HEK293 (cell line): ENCODE data around the gene SLA2.
A peak's percentile ranks its signal among the peaks of the same experiment; 100 is the strongest.

Source experiments
- CTCF ChIA-PET: fragments of 350-600 bp; formaldehyde crosslinking; extraction: SDS; loops from one replicate; lab custom pipeline; 2021; ENCODE audit warnings: antibody characterized with exemption; lab: Yijun Ruan, JAX
- POLR2A ChIA-PET: fragments of 300-600 bp; formaldehyde crosslinking; extraction: SDS; loops from one replicate; lab custom pipeline; 2020; ENCODE audit warnings: antibody characterized with exemption, inconsistent platforms; lab: Yijun Ruan, JAX
- H3K27ac ChIP-seq: fragments of 200-500 bp; sonication (Bioruptor generic); 2 replicates; pipeline ENCODE4 v1.5.1; 2014; ENCODE audit warnings: low read depth, low read length, control low read depth, inconsistent platforms; ENCODE audit errors: extremely low read depth
- H3K36me3 ChIP-seq, 2 experiments: fragments of 200-500 bp in 1 of 2; sonication (Bioruptor generic) in 1 of 2; 1 replicate in 1 of 2; 2 replicates in 1 of 2; pipeline ENCODE4 v1.5.1; 2014 to 2017; ENCODE audit warnings: inconsistent platforms in 2 of 2, low read length in 2 of 2; ENCODE audit not compliant: control insufficient read depth in 2 of 2, insufficient read depth in 1 of 2
- H3K4me1 ChIP-seq: fragments of 200-500 bp; sonication (Bioruptor generic); 2 replicates; pipeline ENCODE4 v1.5.1; 2014; ENCODE audit warnings: mild to moderate bottlenecking, low read length, inconsistent platforms; ENCODE audit not compliant: control insufficient read depth, insufficient read depth
- H3K4me3 ChIP-seq: 2 replicates; pipeline ENCODE4 v1.5.1; 2011; ENCODE audit warnings: low read depth, mild to moderate bottlenecking, control low read depth, low read length, moderate library complexity
- H3K9me3 ChIP-seq: fragments of 200-500 bp; sonication (Bioruptor generic); 2 replicates; pipeline ENCODE4 v1.5.1; 2014; ENCODE audit warnings: low read depth, low read length, inconsistent platforms; ENCODE audit not compliant: control insufficient read depth, insufficient read depth
- GLI2 ChIP-seq: fragments of 450-650 bp; formaldehyde crosslinking; IDR thresholded peaks from 2 replicates; pipeline ENCODE4; 2017; ENCODE audit warnings: missing biosample characterization, missing genetic modification characterization, low read depth, borderline replicate concordance
- HOXD13 ChIP-seq: sonication (generic); formaldehyde crosslinking; IDR thresholded peaks from 2 replicates; pipeline ENCODE4 v1.8.0; 2022; ENCODE audit warnings: missing genetic modification reagents, borderline replicate concordance
- KLF7 ChIP-seq: fragments of 450-650 bp; formaldehyde crosslinking; IDR thresholded peaks from 2 replicates; pipeline ENCODE4 v1.5.1; 2016; ENCODE audit warnings: missing biosample characterization, missing genetic modification characterization, borderline replicate concordance
- KLF9 ChIP-seq: fragments of 450-650 bp; formaldehyde crosslinking; IDR thresholded peaks from 2 replicates; pipeline ENCODE4 v1.5.1; 2016; ENCODE audit warnings: missing biosample characterization, missing genetic modification characterization, low read depth
- SP2 ChIP-seq: fragments of 450-650 bp; formaldehyde crosslinking; IDR thresholded peaks from 2 replicates; pipeline ENCODE4 v1.5.1; 2016; ENCODE audit warnings: missing biosample characterization, missing genetic modification characterization
- SP7 ChIP-seq: fragments of 450-650 bp; formaldehyde crosslinking; IDR thresholded peaks from 2 replicates; pipeline ENCODE4 v1.5.1; 2016; ENCODE audit warnings: missing biosample characterization, missing genetic modification characterization
- ZFHX2 ChIP-seq: fragments of 450-650 bp; formaldehyde crosslinking; conservative IDR thresholded peaks from 2 replicates; pipeline ENCODE4 v1.5.1; 2016; ENCODE audit warnings: missing biosample characterization, missing genetic modification characterization
- ZNF23 ChIP-seq: fragments of 450-650 bp; formaldehyde crosslinking; IDR thresholded peaks from 2 replicates; pipeline ENCODE4 v1.5.1; 2016; ENCODE audit warnings: missing biosample characterization, missing genetic modification characterization, borderline replicate concordance
- ZNF248 ChIP-seq: fragments of 450-650 bp; formaldehyde crosslinking; IDR thresholded peaks from 2 replicates; pipeline ENCODE4 v1.5.1; 2017; ENCODE audit warnings: missing biosample characterization, missing genetic modification characterization
- ZNF311 ChIP-seq: fragments of 450-650 bp; formaldehyde crosslinking; IDR thresholded peaks from 2 replicates; pipeline ENCODE4 v1.5.1; 2017; ENCODE audit warnings: missing biosample characterization, missing genetic modification characterization, borderline replicate concordance
- ZNF354C ChIP-seq: fragments of 450-650 bp; formaldehyde crosslinking; IDR thresholded peaks from 2 replicates; pipeline ENCODE4 v1.5.1; 2016; ENCODE audit warnings: missing biosample characterization, missing genetic modification characterization, low read depth, borderline replicate concordance
- ZNF391 ChIP-seq: fragments of 450-650 bp; formaldehyde crosslinking; IDR thresholded peaks from 2 replicates; pipeline ENCODE4 v1.5.1; 2016; ENCODE audit warnings: low read depth, missing biosample characterization, missing genetic modification characterization, borderline replicate concordance
- ZNF48 ChIP-seq: fragments of 450-650 bp; formaldehyde crosslinking; IDR thresholded peaks from 2 replicates; pipeline ENCODE4 v1.5.1; 2016; ENCODE audit warnings: missing biosample characterization, missing genetic modification characterization
- ZNF548 ChIP-seq: fragments of 450-650 bp; formaldehyde crosslinking; IDR thresholded peaks from 2 replicates; pipeline ENCODE4 v1.5.1; 2016; ENCODE audit warnings: missing biosample characterization, missing genetic modification characterization
- ZNF549 ChIP-seq: fragments of 450-650 bp; IDR thresholded peaks from 2 replicates; pipeline ENCODE4 v1.5.1; 2018; ENCODE audit warnings: missing biosample characterization, missing genetic modification characterization, mild to moderate bottlenecking, inconsistent platforms, moderate library complexity
- ZNF792 ChIP-seq: fragments of 450-650 bp; formaldehyde crosslinking; IDR thresholded peaks from 2 replicates; pipeline ENCODE4 v1.5.1; 2016; ENCODE audit warnings: missing biosample characterization, missing genetic modification characterization
- ZNF843 ChIP-seq: fragments of 450-650 bp; formaldehyde crosslinking; IDR thresholded peaks from 2 replicates; pipeline ENCODE4 v1.5.1; 2016; ENCODE audit warnings: missing biosample characterization, missing genetic modification characterization
- ZSCAN16 ChIP-seq: fragments of 450-650 bp; formaldehyde crosslinking; IDR thresholded peaks from 2 replicates; pipeline ENCODE4 v1.5.1; 2016; ENCODE audit warnings: missing biosample characterization, missing genetic modification characterization
- ZSCAN30 ChIP-seq: fragments of 450-650 bp; IDR thresholded peaks from 2 replicates; pipeline ENCODE4 v1.5.1; 2018; ENCODE audit warnings: missing biosample characterization, mild to moderate bottlenecking, missing genetic modification characterization, moderate library complexity
- TF ChIP-seq, protein P1 (sequence below): fragments of 450-650 bp; formaldehyde crosslinking; IDR thresholded peaks from 2 replicates; pipeline ENCODE4 v1.5.1; 2016; ENCODE audit warnings: missing biosample characterization, missing genetic modification characterization
- TF ChIP-seq, protein P2 (sequence below): fragments of 450-650 bp; formaldehyde crosslinking; IDR thresholded peaks from 2 replicates; pipeline ENCODE4 v1.5.1; 2016; ENCODE audit warnings: missing biosample characterization, missing genetic modification characterization
- TF ChIP-seq, protein P3 (sequence below): IDR thresholded peaks from 2 replicates; pipeline ENCODE4 v1.6.1; 2011; ENCODE audit warnings: mild to moderate bottlenecking, low read depth, low read length, borderline replicate concordance
- TF ChIP-seq, protein P4 (sequence below): fragments of 450-650 bp; IDR thresholded peaks from 2 replicates; pipeline ENCODE4 v1.5.1; 2018; ENCODE audit warnings: missing biosample characterization, mild to moderate bottlenecking, missing genetic modification characterization

Gene SLA2

DNA sequence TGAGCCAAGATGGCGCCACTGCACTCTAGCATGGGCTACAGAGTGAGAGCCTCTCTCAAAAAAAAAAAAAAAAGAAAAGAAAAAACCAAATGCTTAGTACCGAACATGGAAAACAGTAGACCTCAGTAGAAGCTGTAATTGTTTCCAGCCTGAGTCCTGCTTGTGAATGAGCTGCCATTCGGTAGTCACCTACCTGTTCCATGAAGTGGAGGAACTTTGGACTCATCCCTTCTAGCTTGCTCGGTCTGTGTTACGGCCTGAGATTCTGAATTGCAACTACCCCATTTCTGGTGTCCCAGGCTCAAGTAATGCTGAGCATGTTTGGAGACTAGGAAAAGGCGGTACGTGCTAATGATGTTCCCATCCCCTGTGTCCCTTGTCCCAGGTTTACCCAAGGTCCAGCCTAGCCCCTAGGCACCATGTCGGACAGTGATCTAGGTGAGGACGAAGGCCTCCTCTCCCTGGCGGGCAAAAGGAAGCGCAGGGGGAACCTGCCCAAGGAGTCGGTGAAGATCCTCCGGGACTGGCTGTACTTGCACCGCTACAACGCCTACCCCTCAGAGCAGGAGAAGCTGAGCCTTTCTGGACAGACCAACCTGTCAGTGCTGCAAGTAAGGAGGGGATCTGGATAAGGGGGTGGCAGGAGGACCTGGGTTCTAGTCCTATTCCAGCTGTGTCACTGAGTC, 67.5 kb downstream of the SLA2 start (continued):
- TF ChIP-seq ZNF23: no peak

DNA sequence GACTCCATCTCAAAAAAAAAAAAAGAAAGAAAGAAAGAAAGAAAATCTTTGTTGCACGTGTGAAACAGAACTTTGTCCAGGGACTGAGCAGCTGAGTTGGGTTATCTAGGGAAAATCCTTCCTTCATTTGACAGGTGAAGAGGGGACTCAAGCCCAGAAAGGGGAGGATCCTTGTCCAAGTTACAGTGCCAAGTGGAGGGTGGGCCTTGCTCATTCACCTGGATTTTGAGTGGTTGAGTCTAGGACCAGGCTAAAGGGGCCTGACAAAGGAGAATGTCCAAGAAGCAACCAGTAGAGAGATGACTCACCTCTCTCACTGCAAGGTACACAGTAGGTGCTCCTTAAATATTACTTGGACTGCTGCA, 69.9 kb downstream of the SLA2 start:
- H3K4me1 ChIP-seq: peaks cover 4% of the 10 kb centered on the region; the same call in 1 of the 2 replicates
- H3K27ac ChIP-seq: no peak overlapping the region; the same call in 1 of the 2 replicates
- H3K4me3 ChIP-seq: no peak overlapping the region
- CTCF ChIA-PET: interaction anchor here (0.6 to 2.1 kb wide), 5 partner anchors 19 to 418 kb away, joined by 3 to 11 read pairs (median 3); partner anchors contain the start of gene RAB5IF
- POLR2A ChIA-PET: interaction anchor here (0.6 to 1.1 kb wide), 4 partner anchors 9 to 111 kb away, joined by 3 to 6 read pairs (median 3); partner anchors contain the start of gene RAB5IF
- H3K36me3 ChIP-seq: peaks cover 6 to 27% of the 10 kb centered on the region in 2 experiments; a peak in 2 of 3 replicates
- no peak for TF ChIP-seq HOXD13 (CRISPR knock-in tag)
- TF ChIP-seq KLF9 (tag by site-specific recombination): no peak
- no peak for TF ChIP-seq ZNF311 (tag by site-specific recombination)
- TF ChIP-seq, protein P1, sequence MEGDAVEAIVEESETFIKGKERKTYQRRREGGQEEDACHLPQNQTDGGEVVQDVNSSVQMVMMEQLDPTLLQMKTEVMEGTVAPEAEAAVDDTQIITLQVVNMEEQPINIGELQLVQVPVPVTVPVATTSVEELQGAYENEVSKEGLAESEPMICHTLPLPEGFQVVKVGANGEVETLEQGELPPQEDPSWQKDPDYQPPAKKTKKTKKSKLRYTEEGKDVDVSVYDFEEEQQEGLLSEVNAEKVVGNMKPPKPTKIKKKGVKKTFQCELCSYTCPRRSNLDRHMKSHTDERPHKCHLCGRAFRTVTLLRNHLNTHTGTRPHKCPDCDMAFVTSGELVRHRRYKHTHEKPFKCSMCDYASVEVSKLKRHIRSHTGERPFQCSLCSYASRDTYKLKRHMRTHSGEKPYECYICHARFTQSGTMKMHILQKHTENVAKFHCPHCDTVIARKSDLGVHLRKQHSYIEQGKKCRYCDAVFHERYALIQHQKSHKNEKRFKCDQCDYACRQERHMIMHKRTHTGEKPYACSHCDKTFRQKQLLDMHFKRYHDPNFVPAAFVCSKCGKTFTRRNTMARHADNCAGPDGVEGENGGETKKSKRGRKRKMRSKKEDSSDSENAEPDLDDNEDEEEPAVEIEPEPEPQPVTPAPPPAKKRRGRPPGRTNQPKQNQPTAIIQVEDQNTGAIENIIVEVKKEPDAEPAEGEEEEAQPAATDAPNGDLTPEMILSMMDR (tag by site-specific recombination): no peak
- TF ChIP-seq SP2 (tag by site-specific recombination): 0 out of 2 replicates have a peak, but pooled peaks have one; percentile 16
- no peak for TF ChIP-seq ZNF391 (tag by site-specific recombination)
- TF ChIP-seq KLF7: no peak
- TF ChIP-seq, all 188 proteins: peak for 1
- no peaks in the 10 kb centered on the region for H3K9me3 ChIP-seq

DNA sequence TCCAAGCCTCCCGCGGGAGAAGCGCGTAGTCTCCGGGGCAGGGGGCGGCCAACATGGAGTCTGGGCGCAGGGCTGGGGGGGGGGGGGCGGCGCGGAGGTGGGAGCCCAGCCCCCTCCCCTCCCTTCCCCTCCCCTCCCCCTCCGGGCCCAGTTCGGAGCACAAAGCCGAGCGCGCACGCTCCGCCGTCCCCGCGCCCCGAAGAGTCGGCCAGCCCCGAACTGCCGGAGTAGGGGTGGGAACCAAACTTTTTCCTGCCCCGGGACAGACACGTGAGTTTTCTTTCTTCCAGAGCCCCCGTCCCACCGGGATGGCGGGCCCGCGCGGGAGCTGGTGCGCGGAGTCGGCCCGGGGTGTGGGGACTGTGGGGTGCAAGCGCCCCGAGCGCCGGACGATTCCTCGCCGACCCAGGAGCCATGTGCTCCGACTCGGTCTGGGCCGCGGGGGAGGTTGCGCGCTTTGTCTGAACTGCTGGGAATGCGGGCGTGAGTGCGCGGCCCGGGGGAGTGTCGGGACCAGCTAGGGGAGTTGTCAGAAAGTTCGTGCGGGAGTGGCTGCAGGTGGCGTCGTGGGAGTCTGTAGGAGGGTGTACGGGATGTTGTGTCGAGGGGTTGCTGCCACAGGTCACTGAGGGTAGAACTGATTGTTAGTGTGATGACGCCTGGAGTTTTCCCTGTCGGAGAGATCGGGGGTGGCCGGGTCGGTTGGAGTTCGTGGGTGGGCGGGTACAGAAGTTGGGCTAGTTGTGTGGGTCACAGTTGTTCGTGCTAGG, 71.4 kb downstream of the SLA2 start:
- POLR2A ChIA-PET: interaction anchor here (0.9 to 3.1 kb wide), 3 partner anchors 30 to 248 kb away, joined by 3 to 26 read pairs (median 7); partner anchors contain the start of gene RAB5IF
- H3K27ac ChIP-seq: peak overlapping the region; percentile 94
- TF ChIP-seq ZSCAN30 (tag by site-specific recombination): 0 out of 2 replicates have a peak, but pooled peaks have one; percentile 46
- no peak for TF ChIP-seq ZNF549
- TF ChIP-seq, protein P2, sequence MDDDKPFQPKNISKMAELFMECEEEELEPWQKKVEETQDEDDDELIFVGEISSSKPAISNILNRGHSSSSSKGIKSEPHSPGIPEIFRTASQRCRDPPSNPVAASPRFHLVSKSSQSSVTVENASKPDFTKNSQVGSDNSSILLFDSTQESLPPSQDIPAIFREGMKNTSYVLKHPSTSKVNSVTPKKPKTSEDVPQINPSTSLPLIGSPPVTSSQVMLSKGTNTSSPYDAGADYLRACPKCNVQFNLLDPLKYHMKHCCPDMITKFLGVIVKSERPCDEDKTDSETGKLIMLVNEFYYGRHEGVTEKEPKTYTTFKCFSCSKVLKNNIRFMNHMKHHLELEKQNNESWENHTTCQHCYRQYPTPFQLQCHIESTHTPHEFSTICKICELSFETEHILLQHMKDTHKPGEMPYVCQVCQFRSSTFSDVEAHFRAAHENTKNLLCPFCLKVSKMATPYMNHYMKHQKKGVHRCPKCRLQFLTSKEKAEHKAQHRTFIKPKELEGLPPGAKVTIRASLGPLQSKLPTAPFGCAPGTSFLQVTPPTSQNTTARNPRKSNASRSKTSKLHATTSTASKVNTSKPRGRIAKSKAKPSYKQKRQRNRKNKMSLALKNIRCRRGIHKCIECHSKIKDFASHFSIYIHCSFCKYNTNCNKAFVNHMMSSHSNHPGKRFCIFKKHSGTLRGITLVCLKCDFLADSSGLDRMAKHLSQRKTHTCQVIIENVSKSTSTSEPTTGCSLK (tag by site-specific recombination): no peak
- TF ChIP-seq, protein P3, sequence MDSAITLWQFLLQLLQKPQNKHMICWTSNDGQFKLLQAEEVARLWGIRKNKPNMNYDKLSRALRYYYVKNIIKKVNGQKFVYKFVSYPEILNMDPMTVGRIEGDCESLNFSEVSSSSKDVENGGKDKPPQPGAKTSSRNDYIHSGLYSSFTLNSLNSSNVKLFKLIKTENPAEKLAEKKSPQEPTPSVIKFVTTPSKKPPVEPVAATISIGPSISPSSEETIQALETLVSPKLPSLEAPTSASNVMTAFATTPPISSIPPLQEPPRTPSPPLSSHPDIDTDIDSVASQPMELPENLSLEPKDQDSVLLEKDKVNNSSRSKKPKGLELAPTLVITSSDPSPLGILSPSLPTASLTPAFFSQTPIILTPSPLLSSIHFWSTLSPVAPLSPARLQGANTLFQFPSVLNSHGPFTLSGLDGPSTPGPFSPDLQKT: no peak
- TF ChIP-seq ZFHX2 (tag by site-specific recombination): peak; percentile 100
- no peak for TF ChIP-seq ZNF792 (tag by site-specific recombination)
- TF ChIP-seq ZNF248 (tag by site-specific recombination): no peak
- no peak for TF ChIP-seq ZSCAN16 (tag by site-specific recombination)
- TF ChIP-seq SP7 (tag by site-specific recombination): peak; percentile 74; the same call in 1 of the 2 replicates
- TF ChIP-seq KLF9 (tag by site-specific recombination): peak; percentile 81
- TF ChIP-seq GLI2 (tag by site-specific recombination): no peak
- no peak for TF ChIP-seq ZNF843 (tag by site-specific recombination)
- TF ChIP-seq, protein P4, sequence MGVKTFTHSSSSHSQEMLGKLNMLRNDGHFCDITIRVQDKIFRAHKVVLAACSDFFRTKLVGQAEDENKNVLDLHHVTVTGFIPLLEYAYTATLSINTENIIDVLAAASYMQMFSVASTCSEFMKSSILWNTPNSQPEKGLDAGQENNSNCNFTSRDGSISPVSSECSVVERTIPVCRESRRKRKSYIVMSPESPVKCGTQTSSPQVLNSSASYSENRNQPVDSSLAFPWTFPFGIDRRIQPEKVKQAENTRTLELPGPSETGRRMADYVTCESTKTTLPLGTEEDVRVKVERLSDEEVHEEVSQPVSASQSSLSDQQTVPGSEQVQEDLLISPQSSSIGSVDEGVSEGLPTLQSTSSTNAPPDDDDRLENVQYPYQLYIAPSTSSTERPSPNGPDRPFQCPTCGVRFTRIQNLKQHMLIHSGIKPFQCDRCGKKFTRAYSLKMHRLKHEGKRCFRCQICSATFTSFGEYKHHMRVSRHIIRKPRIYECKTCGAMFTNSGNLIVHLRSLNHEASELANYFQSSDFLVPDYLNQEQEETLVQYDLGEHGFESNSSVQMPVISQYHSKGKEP (tag by site-specific recombination): no peak
- no peak for TF ChIP-seq ZNF48
- no peak for TF ChIP-seq ZNF354C (tag by site-specific recombination)
- no peak for TF ChIP-seq ZNF548

More for the DNA sequence above, 71.4 kb downstream of the SLA2 start:
- Histone ChIP-seq H3K9me3 (no peaks in the 10 kb centered on the region), H3K4me1 (peaks cover 4% of the 10 kb centered on the region; the same call in 1 of the 2 replicates), H3K36me3 (peaks cover 0 to 13% of the 10 kb centered on the region in 2 experiments; a peak in 2 of 3 replicates), H3K4me3 (peak overlapping the region; percentile 70)
- CTCF ChIA-PET: interaction anchor here (0.6 to 2.1 kb wide), 4 partner anchors 13 to 32 kb away, joined by 3 to 11 read pairs (median 4); partner anchors contain the start of gene RAB5IF
